ENCODE results near the gene NCOA6.
"Not testable (repeated sequence)": the region's sequence is repeated elsewhere in the genome, so short reads cannot be mapped to it uniquely, and the experiment has no call there.

The NCOA6 gene

DNA sequence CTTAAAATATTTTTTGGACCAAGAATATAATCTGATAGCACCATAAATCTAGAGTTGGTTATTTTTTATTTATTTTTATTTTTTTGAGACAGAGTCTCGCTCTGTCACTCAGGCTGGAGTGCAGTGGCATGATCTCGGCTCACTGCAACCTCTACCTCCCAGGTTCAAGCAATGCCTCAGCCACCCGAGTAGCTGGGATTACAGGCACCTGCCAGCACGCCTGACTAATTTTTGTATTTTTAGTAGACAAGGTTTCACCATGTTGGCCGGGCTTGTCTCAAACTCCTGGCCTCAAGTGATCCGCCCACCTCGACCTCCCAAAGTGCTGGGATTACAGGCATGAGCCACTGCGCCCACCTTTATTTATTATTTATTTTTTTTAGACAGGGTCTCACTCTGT is 45.2 kb downstream of the NCOA6 start:
- DNase-seq (ENCODE audit: extremely low read depth in 1 of 2, low read depth in 1 of 2), result not testable (repeated sequence)

DNA sequence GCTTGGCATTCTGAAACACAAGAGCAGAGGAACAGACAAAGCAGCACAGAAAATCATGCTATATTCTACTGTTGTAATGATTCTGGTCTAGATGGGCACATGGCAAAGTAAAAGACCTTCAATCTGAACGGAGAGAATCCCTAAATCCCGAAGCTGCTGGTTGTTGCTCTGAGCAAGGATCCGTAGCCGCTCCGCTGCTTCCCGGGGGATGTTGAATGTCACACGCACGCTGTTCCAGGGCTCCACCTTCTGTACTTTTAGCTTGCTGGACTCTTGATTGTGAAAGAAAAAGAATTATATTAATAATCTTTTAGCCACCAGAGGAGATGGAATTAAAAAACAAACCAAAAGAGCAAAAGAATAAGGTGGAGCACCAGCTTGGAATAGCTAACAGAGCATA is 49.3 kb downstream of the NCOA6 start:
- DNase-seq (ENCODE audit: extremely low read depth in 1 of 2, low read depth in 1 of 2), result no peak

DNA sequence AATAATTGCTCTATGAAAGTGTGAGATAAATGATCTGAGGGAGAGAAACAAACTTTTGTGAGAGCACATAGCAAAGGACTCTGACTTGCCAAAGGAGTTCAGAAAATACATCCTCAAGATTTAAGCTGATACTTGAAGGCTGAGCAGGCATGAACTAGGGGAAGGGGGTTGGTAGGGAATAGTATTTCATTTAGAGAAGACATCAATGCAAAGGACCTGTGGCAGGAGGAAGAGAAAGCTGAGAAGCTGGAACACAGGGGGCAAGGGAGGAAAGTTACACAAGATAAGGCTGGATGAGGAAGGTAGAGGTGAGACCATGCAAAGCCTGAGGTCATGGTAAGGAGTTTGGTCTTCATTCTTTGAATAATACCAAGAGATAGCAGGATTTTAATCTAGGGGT is 50.6 kb downstream of the NCOA6 start:
- DNase-seq (ENCODE audit: extremely low read depth in 1 of 2, low read depth in 1 of 2), result no peak

DNA sequence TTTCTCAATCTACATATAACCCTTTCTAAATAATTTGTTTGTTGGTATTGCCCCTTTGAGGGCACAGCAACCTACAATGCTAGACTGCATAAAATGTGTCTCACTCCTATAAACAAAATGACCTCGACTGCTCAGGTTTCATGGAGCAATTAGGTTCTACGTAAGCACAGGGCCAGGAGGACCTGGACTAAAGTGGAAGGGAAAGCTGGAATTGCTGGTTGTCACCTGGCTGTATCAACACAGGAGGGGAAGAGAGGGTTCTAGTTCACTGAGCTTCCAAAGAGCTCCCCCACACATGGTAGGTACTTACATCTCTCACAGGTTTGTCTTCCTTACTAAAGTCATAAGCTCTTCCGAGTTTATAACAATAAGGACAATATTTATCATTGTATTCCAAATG is 51.0 kb downstream of the NCOA6 start:
- DNase-seq (ENCODE audit: extremely low read depth in 1 of 2, low read depth in 1 of 2), result no peak

DNA sequence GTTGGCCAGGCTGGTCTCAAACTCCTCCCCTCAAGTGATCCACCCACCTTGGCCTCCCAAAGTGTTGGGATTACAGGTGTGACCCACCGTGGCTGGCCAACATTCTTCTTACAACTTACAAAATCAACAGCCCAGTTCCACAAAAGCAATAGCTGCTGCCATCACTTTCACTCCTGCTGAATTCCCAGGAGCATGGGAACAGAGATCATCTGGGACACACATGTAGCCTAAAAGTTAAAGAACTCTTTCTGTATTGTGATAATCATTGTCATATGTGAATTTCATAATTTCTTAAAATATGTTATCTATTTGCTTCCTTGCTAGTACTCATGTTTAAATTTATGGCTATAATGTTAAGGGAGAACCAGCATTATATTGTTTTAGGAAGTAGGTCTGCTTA is 51.7 kb downstream of the NCOA6 start:
- DNase-seq (ENCODE audit: extremely low read depth in 1 of 2, low read depth in 1 of 2), result no peak

DNA sequence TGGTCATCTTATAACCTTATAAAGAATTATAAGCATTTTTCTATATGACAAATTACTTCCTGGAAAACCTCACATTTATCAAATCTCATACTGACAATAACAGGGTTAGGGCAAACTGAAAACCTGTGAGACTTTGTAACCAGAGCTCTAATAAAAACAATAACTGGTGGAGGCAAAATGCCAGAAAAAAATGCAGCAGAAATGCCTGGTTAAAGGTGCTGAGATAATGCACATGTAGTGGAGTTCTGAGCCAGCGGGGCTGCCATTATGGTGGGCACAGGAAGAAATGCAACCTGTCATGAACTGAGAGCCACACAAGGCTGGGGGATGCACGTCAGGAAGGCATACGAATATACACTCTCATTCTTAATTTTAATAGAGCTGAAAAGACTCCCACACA is 53.0 kb downstream of the NCOA6 start:
- no peak for DNase-seq (ENCODE audit: extremely low read depth in 1 of 2, low read depth in 1 of 2)

DNA sequence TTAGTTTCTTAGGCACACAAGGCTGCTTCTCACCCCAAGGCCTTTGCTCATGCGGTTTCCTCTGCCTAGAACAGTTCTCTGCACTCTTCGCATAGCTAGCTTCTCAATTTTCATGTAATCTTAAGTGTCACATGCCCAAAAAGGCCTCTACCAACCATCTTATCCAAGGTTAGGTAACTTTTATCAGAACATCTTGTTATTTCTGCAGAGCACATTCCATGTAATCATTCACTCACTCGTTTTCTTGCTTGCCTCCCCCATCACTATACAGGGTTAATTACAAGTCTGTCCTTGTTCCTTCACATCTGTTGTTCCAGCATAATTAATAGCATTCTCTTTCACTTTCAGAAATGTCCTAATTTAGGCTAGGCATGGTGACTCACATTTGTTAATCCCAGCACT is 53.8 kb downstream of the NCOA6 start:
- DNase-seq (ENCODE audit: extremely low read depth in 1 of 2, low read depth in 1 of 2), result no peak

DNA sequence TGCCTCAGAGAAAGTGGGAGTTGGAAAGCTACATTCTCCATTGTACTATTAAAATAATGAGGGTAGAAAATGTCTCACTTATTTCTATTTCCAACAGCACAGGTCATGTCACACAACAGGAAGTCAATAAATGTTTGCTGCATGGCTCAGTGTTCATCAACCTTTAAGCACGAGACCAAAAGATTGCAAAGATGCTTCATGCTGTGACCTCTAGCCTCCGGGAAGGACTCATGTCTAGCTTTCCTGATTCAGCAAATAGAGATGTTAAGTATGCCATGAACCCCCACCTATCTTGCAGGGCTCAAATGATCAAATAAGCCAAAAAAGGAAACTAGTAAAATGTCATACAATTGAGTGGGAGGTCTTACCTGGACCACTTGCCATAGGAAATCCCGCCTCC is 57.4 kb downstream of the NCOA6 start:
- no peak for DNase-seq (ENCODE audit: extremely low read depth in 1 of 2, low read depth in 1 of 2)

DNA sequence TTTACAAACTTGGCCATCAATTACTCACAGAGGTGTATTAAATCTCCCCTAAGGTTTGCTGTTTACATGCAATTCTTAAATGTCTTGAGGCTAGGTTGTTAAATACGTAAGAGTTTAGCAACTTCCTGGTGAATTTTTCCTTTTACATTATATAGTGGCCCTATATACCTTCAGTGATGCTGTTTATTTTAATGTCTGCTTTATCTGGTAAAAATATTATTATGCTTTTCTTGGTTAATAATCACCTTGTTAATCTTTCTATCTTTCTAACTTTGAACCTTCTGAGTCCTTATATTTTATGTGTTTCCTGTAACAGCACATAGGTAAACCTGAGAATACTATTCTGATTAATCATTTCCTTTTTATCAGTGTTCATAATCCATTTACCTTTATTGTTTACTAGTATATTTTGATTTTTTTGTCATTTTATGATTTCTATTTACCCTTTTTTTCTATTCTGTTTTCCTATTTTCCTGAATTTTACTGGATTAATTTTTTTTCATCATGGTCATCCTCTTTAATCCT is 63.4 kb downstream of the NCOA6 start:
- DNase-seq (ENCODE audit: extremely low read depth in 1 of 2, low read depth in 1 of 2), result no peak

DNA sequence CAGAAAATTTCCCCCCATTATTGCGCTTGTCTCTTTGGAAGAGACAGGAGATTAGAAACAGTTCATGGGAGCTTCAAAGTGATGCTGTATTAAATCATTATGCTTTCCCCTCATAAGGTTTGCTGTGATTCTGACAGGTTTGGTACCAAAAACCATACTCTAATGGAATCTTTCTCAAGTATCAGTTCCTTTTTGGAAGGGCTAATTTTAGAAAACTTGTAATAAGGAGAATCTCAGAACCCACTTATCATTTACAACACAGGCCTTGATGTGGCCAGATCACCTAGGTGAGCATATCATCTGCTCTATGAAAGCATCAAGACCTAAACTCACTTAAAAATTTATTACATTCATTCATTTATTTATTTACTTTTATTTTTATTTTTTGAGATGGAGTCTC is 70.1 kb downstream of the NCOA6 start:
- DNase-seq (ENCODE audit: extremely low read depth in 1 of 2, low read depth in 1 of 2), result no peak

DNA sequence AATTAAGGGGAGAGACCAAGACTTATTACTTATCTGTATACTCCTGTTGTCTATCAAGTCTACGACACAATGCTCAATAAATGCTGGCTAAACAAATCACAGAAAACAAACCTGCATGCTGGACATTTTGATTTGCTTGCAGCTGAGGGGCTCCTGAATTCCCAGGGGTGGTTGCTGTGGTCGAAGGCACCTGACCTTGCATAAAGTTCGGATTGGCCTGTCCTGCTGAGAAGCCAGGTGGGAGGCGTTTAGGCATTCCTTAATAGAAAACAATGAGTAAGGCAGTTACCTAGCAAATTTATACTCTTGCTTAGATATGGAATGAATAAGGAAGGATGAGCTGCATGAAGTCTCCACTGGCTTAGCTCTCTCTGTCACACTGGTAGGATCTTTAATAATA is 70.8 kb downstream of the NCOA6 start:
- no peak for DNase-seq (ENCODE audit: extremely low read depth in 1 of 2, low read depth in 1 of 2)

DNA sequence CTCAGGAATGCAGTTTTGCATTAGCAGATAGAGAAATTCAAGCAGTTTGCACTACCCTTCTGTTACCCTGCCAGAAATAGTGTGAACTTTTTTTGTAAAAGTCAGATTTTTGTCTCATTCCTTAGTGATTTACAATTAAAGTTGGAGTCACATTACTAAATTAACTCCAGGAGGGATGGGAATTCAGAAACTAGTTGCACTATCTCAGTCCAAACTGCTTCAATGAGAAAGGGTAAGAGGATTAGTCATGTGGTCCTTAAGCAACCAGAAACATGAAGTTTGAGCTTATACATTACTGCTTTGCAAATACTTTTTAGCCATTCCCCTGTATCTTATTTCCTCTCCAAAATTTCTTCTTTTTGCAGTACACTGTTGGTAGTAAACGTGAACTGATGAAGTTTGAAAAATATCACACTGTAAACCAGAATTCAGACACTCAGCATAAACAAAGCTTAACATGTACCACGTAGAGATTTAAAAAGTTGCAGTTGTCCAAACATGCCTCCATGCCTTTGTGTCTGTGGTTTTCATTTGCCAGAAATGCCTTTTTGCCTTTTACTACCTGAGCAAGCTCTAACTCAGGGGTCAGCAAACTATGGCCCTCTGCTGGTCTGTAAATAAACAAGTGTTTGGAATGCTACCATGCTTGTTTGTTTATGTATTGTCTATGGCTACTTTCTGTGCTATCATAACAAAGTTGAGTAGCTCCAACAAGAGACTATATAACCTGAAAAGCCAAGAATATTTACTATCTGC is 71.6 kb downstream of the NCOA6 start:
- DNase-seq (ENCODE audit: extremely low read depth in 1 of 2, low read depth in 1 of 2), result no peak

DNA sequence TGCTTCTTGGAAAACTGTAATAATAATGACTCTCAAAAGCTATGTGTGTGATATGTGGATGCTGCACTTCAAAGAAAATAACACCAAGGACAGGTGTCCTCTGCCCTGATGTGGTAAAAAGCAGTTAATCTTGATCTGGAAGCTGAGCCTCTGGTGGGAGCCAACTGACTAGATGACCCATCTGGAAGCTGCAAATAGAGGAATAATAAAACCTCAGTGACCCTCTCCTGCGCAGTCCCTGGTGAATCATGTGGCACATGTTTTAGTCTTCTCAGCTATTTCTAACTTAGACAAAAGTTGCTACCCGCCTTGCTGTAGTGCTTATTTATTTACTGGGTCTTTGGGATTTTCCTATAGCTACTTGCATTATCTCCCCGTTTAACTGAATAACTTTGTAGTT is 74.0 kb downstream of the NCOA6 start:
- no peak for DNase-seq (ENCODE audit: extremely low read depth in 1 of 2, low read depth in 1 of 2)

DNA sequence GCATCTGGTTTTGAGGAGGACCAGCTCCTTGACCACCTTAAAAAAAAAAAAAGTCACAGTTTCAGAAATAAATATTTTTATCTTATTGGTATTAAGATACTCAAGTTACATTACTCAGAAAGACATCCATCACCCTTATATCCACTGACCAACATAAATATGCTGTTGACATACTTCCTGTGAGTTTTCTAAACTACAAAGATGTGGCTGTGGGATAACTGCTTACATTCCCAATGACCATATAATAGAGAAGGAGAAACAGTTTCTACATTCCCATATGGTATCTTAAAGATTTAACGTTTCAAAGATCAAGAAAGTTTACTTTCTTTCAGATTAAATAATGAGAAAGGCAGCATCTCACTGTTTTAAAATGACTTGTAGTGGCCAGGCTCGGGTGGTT is 75.0 kb downstream of the NCOA6 start:
- DNase-seq (ENCODE audit: extremely low read depth in 1 of 2, low read depth in 1 of 2), result no peak

DNA sequence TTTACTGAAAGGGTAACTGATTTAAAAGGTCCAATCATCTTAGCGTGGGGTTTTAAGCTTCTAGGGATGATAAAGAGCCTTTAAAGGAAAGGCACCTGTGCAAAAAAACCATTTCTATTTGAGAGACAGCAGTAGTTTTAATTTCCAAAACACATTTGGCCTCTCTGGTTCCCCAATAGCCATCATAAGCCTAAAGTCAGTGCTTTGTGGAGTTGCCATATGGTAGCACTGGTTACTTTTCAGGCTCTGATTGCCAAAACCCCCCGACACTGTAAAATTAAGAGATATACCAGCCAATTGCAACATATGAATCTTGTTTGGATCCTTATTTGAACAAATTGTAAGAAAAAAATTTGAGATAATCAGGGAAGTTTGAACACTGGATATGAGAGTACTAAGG is 76.7 kb downstream of the NCOA6 start:
- DNase-seq (ENCODE audit: extremely low read depth in 1 of 2, low read depth in 1 of 2), result no peak

DNA sequence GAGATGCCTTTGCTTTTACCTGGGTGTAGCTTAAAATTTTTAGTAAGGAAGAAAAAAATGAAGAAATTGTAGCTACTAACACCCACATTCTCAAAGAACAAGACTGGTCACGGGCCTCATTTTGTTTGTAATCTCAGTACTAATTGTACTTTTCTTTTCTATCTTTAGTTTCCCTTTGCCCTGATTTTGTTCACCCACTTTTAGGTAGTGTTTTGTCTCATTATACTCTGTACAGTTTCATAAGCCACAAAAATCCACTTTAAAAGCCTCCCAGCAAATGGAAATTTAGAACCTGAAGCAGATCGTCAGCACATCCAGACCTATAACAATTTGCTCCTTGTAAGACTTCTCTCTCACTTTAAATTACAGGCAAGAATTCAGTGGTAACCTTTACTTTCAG is 78.0 kb downstream of the NCOA6 start:
- DNase-seq (ENCODE audit: extremely low read depth in 1 of 2, low read depth in 1 of 2), result no peak

DNA sequence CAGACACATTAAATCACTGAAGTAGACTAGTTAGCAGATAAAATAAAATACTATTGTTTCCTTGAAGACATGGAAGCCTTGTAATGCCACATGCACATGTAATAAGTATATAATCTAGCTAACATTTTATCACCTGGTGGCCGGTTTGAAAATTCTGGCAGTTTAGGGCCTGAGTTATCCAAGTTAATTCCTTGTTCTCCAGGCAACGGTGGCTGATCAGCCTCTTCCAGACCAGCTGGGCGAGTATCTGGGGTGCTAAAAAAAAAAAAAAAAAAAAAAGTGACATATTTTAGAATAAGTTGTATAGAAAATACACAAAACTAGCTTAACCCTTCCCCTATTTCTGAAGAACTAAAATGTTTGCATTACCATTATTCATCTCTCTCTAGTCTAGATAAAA is 78.8 kb downstream of the NCOA6 start:
- no peak for DNase-seq (ENCODE audit: extremely low read depth in 1 of 2, low read depth in 1 of 2)

DNA sequence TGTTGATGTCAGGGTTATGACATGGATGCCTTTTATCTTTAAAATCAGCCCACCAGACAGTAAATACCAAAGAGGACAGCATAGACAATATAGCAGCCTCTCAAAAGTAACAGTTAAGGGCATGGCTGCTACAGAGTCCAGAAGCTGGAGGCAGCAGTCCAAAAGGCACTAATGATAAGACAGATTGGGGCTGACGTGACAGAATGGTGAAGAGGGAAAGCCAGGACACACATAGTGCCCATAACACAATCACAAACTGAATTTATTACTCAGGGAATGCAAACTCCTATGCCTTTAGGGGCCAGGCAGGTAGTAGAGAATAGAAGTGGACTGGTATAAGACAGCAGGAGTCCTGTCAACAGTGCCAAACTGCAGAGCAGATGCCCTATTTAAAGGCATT is 80.6 kb downstream of the NCOA6 start:
- no peak for DNase-seq (ENCODE audit: extremely low read depth in 1 of 2, low read depth in 1 of 2)

DNA sequence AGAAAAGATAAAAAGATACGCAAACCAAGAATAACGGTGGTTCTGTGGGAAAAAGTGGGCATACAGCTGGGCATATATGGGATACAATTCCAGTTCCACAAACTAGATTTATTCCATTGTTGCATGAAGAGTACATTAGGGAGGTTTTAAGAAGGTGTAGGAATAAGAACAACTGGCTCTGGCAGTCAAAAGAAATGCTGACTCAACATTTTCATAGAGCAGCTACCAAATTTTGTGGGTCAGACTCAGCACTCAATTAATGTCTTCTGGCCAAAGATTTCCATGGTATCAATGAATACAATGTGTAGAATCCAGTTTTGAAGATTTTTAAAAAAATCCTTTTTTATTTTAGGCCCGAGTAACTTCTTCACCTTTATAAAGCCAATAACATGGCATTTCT is 81.1 kb downstream of the NCOA6 start:
- DNase-seq (ENCODE audit: extremely low read depth in 1 of 2, low read depth in 1 of 2), result no peak

DNA sequence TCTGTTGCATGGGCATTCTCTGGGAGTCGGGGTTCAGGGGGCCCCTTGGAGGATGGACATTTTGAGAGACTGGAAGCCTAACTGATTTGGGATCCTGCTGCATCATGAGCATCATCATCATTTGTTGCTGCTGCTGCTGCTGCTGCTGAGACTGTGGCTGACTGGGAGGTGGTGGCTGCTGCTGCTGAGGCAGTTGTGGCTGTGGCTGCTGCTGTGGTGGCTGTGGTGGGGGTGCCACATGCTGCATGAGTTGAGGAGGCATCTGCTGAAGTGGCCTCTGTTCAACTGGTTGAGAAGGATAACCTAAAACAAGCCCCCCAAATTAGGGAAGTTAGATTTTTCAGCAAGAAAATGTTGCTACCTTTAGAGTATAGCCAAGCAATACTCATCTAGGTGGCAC is 82.4 kb downstream of the NCOA6 start:
- DNase-seq (ENCODE audit: extremely low read depth in 1 of 2, low read depth in 1 of 2), result no peak

DNA sequence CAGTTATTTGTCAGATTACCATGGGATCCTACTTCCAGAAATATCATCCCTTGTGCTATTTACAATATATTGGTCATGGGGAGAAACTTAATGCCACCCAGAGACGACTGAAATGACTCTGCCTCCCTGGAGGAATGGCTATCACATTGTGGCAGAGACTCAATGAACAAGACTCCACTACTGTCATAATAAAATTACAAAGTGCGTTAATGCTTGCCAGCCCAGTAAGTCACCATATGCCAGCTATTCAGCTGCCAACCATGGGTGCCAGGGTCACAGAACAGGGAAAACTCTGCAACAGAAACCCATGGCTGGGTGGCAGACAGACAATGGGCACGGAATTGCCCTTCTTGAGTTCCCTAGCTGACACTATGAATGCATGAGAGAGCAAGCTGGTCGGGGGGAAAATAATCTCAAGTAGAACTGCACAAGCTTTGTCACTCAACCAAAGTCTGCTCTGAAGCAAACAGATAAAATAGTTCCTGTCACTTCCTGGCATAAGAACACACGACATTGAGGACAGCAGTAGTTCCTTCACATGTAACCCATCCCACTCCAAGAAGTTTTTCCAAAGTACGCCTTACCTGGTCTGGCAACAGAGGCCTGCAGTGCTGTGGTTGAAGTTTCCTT is 89.2 kb downstream of the NCOA6 start:
- no peak for DNase-seq (ENCODE audit: extremely low read depth in 1 of 2, low read depth in 1 of 2)

DNA sequence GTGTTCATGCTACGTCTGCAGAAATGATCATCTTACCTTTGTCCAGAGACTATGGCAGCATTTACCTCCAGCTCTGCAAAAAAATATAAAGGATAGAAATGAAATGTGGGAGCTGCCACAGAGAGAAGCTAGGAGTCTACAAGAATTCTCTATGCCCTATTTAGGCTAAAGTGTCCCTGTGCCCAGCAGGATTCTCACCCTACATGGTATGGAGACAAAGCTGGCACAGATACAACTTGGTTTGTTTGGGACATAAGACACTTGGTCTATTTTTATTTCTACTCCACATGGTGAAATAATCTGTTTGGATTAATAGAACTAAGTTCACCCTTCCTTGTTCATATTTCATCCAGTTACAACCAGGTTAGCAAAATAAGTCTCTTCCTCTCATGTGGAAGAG is 92.9 kb downstream of the NCOA6 start:
- no peak for DNase-seq (ENCODE audit: extremely low read depth in 1 of 2, low read depth in 1 of 2)

DNA sequence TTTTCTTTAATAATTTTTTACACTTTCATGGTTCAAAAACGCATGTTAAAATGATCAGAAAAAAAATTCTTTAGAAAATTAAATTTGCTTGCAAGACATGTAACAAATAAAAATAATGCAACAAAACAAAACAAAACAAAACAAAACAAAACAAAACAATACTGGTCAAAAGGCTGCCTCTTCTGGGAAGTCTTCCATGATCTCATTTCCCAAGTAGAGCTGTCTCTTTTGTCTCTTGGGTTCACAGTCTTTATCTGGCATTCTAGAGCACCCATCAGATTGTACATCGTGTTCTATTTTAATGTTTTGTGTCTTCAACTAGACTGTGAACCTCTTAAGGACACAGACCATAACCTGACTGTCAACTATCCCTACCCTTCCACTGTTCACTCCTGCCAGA is 96.0 kb downstream of the NCOA6 start:
- DNase-seq (ENCODE audit: extremely low read depth in 1 of 2, low read depth in 1 of 2), result no peak
